H9 (cell line): ENCODE measurements around the gene PPFIBP2. TPM values are rescaled to one million over a fixed set of nuclear protein-coding genes. Genes with fewer than 3 reads are reported as not detected.

Experiments used
- DNase-seq: peaks from one replicate; pipeline ENCODE4 v3.0.0-alpha.2; 2017
- H2AFZ ChIP-seq: one replicate; pipeline ENCODE4 v1.6.1; 2013; ENCODE audit warnings: mild to moderate bottlenecking, low read length, control low read depth, moderate library complexity
- H2AK5ac ChIP-seq: 2 replicates; pipeline ENCODE4 v1.6.1; 2013; ENCODE audit warnings: low read length, control low read depth, mixed read lengths; ENCODE audit not compliant: insufficient read length
- H2BK120ac ChIP-seq: one replicate; pipeline ENCODE4 v1.6.1; 2013; ENCODE audit warnings: low read depth, mild to moderate bottlenecking, low read length, control low read depth, inconsistent platforms; ENCODE audit not compliant: poor library complexity, severe bottlenecking
- H2BK12ac ChIP-seq: 2 replicates; pipeline ENCODE4 v1.6.1; 2013; ENCODE audit warnings: low read length, control low read depth, mixed read lengths, low read depth; ENCODE audit not compliant: insufficient read length
- H2BK15ac ChIP-seq: 2 replicates; pipeline ENCODE4 v1.6.1; 2013; ENCODE audit warnings: low read depth, low read length, control low read depth
- H2BK20ac ChIP-seq: one replicate; pipeline ENCODE4 v1.6.1; 2013; ENCODE audit warnings: low read depth, mild to moderate bottlenecking, low read length, control low read depth, inconsistent platforms; ENCODE audit not compliant: poor library complexity, severe bottlenecking
- H2BK5ac ChIP-seq: 2 replicates; pipeline ENCODE4 v1.6.1; 2013; ENCODE audit warnings: low read length, control low read depth, mixed read lengths; ENCODE audit not compliant: insufficient read length
- H3K14ac ChIP-seq: 2 replicates; pipeline ENCODE4 v1.6.1; 2013; ENCODE audit warnings: low read length, control low read depth; ENCODE audit not compliant: insufficient read depth
- H3K18ac ChIP-seq: 2 replicates; pipeline ENCODE4 v1.6.1; 2013; ENCODE audit warnings: low read depth, mild to moderate bottlenecking, mixed read lengths, low read length, control low read depth; ENCODE audit not compliant: insufficient read length
- H3K23ac ChIP-seq: 2 replicates; pipeline ENCODE4 v1.6.1; 2013; ENCODE audit warnings: low read length, control low read depth, mixed read lengths, low read depth; ENCODE audit not compliant: insufficient read length
- H3K23me2 ChIP-seq: 2 replicates; pipeline ENCODE4 v1.6.1; 2013; ENCODE audit warnings: low read depth, mild to moderate bottlenecking, mixed read lengths, low read length, control low read depth; ENCODE audit not compliant: insufficient read length, poor library complexity, severe bottlenecking
- H3K27ac ChIP-seq: 2 replicates; pipeline ENCODE4 v1.5.1; 2013; ENCODE audit warnings: low read length, control low read depth, mixed read lengths, low read depth; ENCODE audit not compliant: insufficient read length
- H3K27me3 ChIP-seq: 2 replicates; pipeline ENCODE4 v1.6.1; 2013; ENCODE audit warnings: low read length, control low read depth, inconsistent platforms; ENCODE audit not compliant: insufficient read depth
- H3K4ac ChIP-seq: 2 replicates; pipeline ENCODE4 v1.6.1; 2013; ENCODE audit warnings: low read depth, mild to moderate bottlenecking, control low read depth, inconsistent platforms, low read length, moderate library complexity
- H3K4me1 ChIP-seq: 2 replicates; pipeline ENCODE4 v1.6.1; 2013; ENCODE audit warnings: low read length, control low read depth, inconsistent platforms; ENCODE audit not compliant: insufficient read depth
- H3K4me2 ChIP-seq: 2 replicates; pipeline ENCODE4 v1.6.1; 2013; ENCODE audit warnings: low read length, control low read depth, mixed read lengths; ENCODE audit not compliant: insufficient read length, insufficient read depth
- H3K56ac ChIP-seq: 2 replicates; pipeline ENCODE4 v1.6.1; 2013; ENCODE audit warnings: low read depth, mild to moderate bottlenecking, mixed read lengths, low read length, control low read depth; ENCODE audit not compliant: insufficient read length
- H3K79me1 ChIP-seq: 2 replicates; pipeline ENCODE4 v1.6.1; 2013; ENCODE audit warnings: low read depth, mild to moderate bottlenecking, moderate library complexity, low read length, control low read depth, inconsistent platforms; ENCODE audit not compliant: insufficient read depth, poor library complexity, severe bottlenecking
- H3K79me2 ChIP-seq: 2 replicates; pipeline ENCODE4 v1.6.1; 2013; ENCODE audit warnings: low read length, control low read depth, inconsistent platforms; ENCODE audit not compliant: insufficient read depth
- H3K9ac ChIP-seq: 2 replicates; pipeline ENCODE4 v1.6.1; 2013; ENCODE audit warnings: low read length, control low read depth, mixed read lengths; ENCODE audit not compliant: insufficient read length; ENCODE audit errors: extremely low read depth
- H3K9me3 ChIP-seq: one replicate; pipeline ENCODE4 v1.6.1; 2013; ENCODE audit warnings: low read depth, low read length, inconsistent platforms; ENCODE audit not compliant: control insufficient read depth
- H3T11ph ChIP-seq: one replicate; pipeline ENCODE4 v1.6.1; 2013; ENCODE audit warnings: mild to moderate bottlenecking, low read length, control low read depth, inconsistent platforms
- H4K20me1 ChIP-seq: one replicate; pipeline ENCODE4 v1.6.1; 2013; ENCODE audit not compliant: control insufficient read depth, insufficient read length, insufficient read depth
- H4K5ac ChIP-seq: 2 replicates; pipeline ENCODE4 v1.6.1; 2013; ENCODE audit warnings: low read depth, mild to moderate bottlenecking, mixed read lengths, low read length, control low read depth; ENCODE audit not compliant: insufficient read length
- H4K8ac ChIP-seq: replicated peaks from 2 replicates; pipeline ENCODE4 v1.6.1; 2013; ENCODE audit warnings: low read length, control low read depth, mixed read lengths, low read depth; ENCODE audit not compliant: insufficient read length
- H4K91ac ChIP-seq: 2 replicates; pipeline ENCODE4 v1.6.1; 2013; ENCODE audit warnings: low read depth, mild to moderate bottlenecking, moderate library complexity, mixed read lengths, low read length, control low read depth; ENCODE audit not compliant: insufficient read length
- H3K27ac Mint-ChIP-seq, 3 experiments: 2 replicates in 2 of 3; 3 replicates in 1 of 3; pipeline ENCODE4 v1.8.0; 2020 to 2021; ENCODE audit warnings: mixed read lengths in 3 of 3, mild to moderate bottlenecking in 1 of 3, moderate library complexity in 1 of 3
- H3K27me3 Mint-ChIP-seq: 2 replicates; pipeline ENCODE4 v1.8.0; 2021; ENCODE audit warnings: low read depth, mild to moderate bottlenecking, moderate library complexity, mixed read lengths
- H3K36me3 Mint-ChIP-seq, 3 experiments: 2 replicates in 2 of 3; 3 replicates in 1 of 3; pipeline ENCODE4 v1.8.0; 2020 to 2021; ENCODE audit warnings: low read depth in 3 of 3, mixed read lengths in 3 of 3; ENCODE audit not compliant: insufficient read depth in 1 of 3
- H3K4me1 Mint-ChIP-seq, 2 experiments: 2 replicates each; pipeline ENCODE4 v1.8.0; 2020; ENCODE audit warnings: mixed read lengths in 2 of 2
- H3K4me3 Mint-ChIP-seq, 2 experiments: 2 replicates in 1 of 2; 3 replicates in 1 of 2; pipeline ENCODE4 v1.8.0; 2020 to 2021; ENCODE audit warnings: mild to moderate bottlenecking in 2 of 2, mixed read lengths in 2 of 2, moderate library complexity in 1 of 2
- H3K9me3 Mint-ChIP-seq, 2 experiments: 2 replicates in 1 of 2; 3 replicates in 1 of 2; pipeline ENCODE4 v1.8.0; 2020; ENCODE audit warnings: mild to moderate bottlenecking in 2 of 2, mixed read lengths in 2 of 2, moderate library complexity in 1 of 2
- CTCF ChIP-seq: fragments of 200-600 bp; sonication (generic); conservative IDR thresholded peaks from 3 replicates; pipeline ENCODE4 v1.8.0; 2021; ENCODE audit warnings: antibody characterized with exemption, mild to moderate bottlenecking
- WGBS: extraction: QIAGEN DNeasy Blood & Tissue Kit; methylation state at CpG from one replicate; pipeline ENCODE4 v1.1.7; 2013; ENCODE audit warnings: missing lambda C conversion rate, low lambda C conversion rate, mixed read lengths; ENCODE audit not compliant: insufficient read length; ENCODE audit errors: extremely low coverage; 5-methylcytosine and 5-hydroxymethylcytosine counted together
- total RNA-seq: library from RNA; stranded (reverse); gene quantifications from 2 replicates; pipeline ENCODE4 v1.2.1, GENCODE V29; 2021

PPFIBP2 gene
- total RNA-seq, 1 experiment from 2014 or later, result 8.3 TPM

- H3K14ac ChIP-seq, result no peak overlapping the region
- H3K18ac ChIP-seq, result no peak overlapping the region
- H4K8ac ChIP-seq, result no peak overlapping the region
- no peak overlapping the region for H2BK12ac ChIP-seq
- H2BK5ac ChIP-seq, result no peak overlapping the region
- no peak overlapping the region for H3K23ac ChIP-seq
- no peak overlapping the region for H4K91ac ChIP-seq
- no peak for DNase-seq
- no peak overlapping the region for H3K4me3 Mint-ChIP-seq
- no peak overlapping the region for H3T11ph ChIP-seq
- no peak overlapping the region for H3K9ac ChIP-seq
- H2BK120ac ChIP-seq, result no peak overlapping the region
- H2AFZ ChIP-seq, result no peak overlapping the region
- H3K27me3 ChIP-seq, result no peaks in the 10 kb centered on the region
- no peaks in the 10 kb centered on the region for H3K9me3 ChIP-seq
- no peak overlapping the region for H3K4ac ChIP-seq
- no peak overlapping the region for H2AK5ac ChIP-seq
- H2BK15ac ChIP-seq, result no peak overlapping the region
- H3K27ac Mint-ChIP-seq, result no peak overlapping the region
- H3K4me1 ChIP-seq, result peaks cover 4% of the 10 kb centered on the region; the same call in 1 of the 2 replicates
- peaks cover 29 to 41% of the 10 kb centered on the region in 2 experiments for H3K4me1 Mint-ChIP-seq
- H3K27me3 Mint-ChIP-seq, result no peaks in the 10 kb centered on the region
- H3K23me2 ChIP-seq, result no peaks in the 10 kb centered on the region
- H3K79me1 ChIP-seq, result no peaks in the 10 kb centered on the region
- no peaks in the 10 kb centered on the region for H4K20me1 ChIP-seq
- no peak for TF ChIP-seq CTCF
- no peak overlapping the region for H3K56ac ChIP-seq
- H3K4me2 ChIP-seq, result no peak overlapping the region
- no CpG with 5 or more reads among the region's 2 CpGs for whole genome bisulfite sequencing
- no peak overlapping the region for H4K5ac ChIP-seq
- no peak overlapping the region for H3K27ac ChIP-seq
- no peak overlapping the region for H2BK20ac ChIP-seq
- no peaks in the 10 kb centered on the region for H3K79me2 ChIP-seq
- H3K9me3 Mint-ChIP-seq, result no peaks in the 10 kb centered on the region
- H3K36me3 Mint-ChIP-seq, result peaks cover 0 to 8% (median 0%) of the 10 kb centered on the region in 3 experiments; a peak in 4 of 7 replicates
Measured at GRCh38 chr11:7590529-7590928, 76.7 kb downstream of the PPFIBP2 start.
